HG03432 (cell line): Measurements from ENCODE around the gene COPG2.
A peak's percentile ranks its signal among the peaks of the same experiment; 100 is the strongest.
"Not testable (repeated sequence)": the region's sequence is repeated elsewhere in the genome, so short reads cannot be mapped to it uniquely, and the experiment has no call there.

Experiments
- ATAC-seq: cut with Tn5 transposase; IDR thresholded peaks from one replicate; pipeline ENCODE4 v1.9.1; 2021; ENCODE audit warnings: mild to moderate bottlenecking, moderate library complexity; ENCODE audit not compliant: unreplicated experiment

The COPG2 gene, protein sequence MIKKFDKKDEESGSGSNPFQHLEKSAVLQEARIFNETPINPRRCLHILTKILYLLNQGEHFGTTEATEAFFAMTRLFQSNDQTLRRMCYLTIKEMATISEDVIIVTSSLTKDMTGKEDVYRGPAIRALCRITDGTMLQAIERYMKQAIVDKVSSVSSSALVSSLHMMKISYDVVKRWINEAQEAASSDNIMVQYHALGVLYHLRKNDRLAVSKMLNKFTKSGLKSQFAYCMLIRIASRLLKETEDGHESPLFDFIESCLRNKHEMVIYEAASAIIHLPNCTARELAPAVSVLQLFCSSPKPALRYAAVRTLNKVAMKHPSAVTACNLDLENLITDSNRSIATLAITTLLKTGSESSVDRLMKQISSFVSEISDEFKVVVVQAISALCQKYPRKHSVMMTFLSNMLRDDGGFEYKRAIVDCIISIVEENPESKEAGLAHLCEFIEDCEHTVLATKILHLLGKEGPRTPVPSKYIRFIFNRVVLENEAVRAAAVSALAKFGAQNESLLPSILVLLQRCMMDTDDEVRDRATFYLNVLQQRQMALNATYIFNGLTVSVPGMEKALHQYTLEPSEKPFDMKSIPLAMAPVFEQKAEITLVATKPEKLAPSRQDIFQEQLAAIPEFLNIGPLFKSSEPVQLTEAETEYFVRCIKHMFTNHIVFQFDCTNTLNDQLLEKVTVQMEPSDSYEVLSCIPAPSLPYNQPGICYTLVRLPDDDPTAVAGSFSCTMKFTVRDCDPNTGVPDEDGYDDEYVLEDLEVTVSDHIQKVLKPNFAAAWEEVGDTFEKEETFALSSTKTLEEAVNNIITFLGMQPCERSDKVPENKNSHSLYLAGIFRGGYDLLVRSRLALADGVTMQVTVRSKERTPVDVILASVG

DNA sequence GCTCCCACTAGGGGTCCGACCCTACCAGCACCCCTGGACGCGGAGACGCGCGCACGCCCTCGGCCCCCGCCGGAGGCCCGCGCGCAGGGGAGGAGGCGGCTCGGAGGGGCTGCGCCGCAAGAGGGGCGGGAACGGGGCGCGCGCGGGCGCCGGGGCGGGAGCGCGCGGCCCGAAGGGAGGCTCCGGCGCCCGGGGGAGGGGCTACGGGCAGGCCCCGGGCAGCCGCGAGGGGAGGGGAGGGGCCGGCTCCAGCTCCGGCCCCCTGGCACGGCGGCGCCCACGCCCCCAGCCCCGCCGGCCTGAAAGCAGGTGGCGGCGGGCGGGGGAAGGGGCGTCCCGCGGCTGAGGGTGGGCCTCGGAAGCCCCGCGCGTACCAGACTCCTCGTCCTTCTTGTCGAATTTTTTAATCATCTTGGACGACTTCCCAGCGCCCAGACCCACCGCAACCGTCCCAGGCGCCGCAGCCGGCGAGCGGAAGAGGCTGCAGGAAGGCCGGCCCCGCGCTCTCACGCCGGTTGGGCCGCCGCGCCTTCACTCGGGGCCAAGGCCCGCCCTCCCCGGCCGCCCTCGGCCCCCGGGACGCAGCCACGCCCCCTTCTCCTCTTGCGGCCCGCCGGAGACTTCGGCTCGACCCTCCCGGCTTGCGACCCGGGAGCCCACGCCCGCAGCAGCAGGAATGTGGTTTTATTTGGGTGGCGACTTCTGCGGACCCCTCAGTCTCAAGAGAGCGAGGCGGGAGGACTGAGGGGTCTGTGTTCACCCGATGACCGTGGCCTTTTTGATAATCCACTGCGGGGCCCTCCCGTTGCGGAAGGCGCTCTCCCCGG lies at the start of gene COPG2:
TSS of gene COPG2 (minus strand) at position 491 of the 827 bp plus-strand sequence. CDS start at position 411, 80 bp downstream.
- ATAC-seq = peak; percentile 96

DNA sequence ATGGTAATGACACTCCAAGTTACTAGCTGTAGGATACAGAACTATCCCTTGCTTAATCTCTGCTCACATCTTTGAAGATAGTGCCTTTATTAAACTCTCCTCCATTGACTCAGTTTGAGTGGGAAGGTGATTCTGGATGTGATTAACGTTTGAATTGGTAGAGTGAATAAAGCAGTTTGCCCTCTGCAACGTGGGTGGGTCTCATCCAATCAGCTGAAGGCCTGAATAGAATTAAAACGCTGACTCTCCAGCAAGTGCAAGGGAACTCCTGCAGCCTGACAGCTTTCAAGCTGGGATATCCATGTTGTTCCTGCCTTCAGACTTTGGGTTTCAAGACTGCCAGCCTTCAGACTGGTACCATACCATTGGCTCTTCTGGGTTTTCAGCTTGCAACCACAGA lies 43.9 kb upstream of the COPG2 start:
- no peak for ATAC-seq

DNA sequence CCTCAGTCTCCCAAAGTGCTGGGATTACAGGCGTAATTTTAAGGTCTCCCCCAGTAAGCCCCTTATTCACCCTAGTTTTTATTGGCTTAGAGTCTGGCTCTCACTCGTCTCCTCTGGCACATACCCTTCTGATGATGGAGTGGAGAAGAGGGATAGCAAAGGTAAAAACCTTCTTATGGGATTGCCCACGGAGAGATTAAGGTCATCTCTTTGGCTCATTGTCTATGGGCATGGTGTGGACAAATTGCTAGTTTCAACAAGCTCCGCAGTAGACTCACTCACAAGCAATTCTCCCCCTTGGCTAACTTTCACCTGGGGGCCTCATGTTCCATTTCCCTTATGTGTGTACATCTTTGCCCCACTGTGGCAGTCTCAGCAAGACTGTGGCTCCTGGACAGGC lies 40.2 kb upstream of the COPG2 start:
- no peak for ATAC-seq

DNA sequence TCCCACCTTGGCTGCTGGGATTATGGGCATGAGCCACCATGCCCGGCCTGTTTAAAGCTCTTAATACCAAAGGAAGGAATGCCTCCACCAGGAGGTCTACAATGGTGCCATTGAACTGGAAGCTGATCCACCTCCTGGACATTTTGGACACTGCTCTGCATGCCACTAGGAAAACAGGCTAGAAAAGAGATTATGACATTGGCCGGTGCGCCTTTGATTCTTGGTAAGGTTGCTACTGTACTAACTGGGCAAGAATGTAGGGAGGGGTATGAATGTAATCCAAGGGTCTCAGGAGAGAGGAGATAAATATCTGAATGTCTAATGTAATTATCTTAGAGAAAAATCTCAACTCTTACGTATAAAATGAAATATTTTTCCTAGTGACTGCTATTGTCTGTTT lies 39.5 kb upstream of the COPG2 start:
- no peak for ATAC-seq

DNA sequence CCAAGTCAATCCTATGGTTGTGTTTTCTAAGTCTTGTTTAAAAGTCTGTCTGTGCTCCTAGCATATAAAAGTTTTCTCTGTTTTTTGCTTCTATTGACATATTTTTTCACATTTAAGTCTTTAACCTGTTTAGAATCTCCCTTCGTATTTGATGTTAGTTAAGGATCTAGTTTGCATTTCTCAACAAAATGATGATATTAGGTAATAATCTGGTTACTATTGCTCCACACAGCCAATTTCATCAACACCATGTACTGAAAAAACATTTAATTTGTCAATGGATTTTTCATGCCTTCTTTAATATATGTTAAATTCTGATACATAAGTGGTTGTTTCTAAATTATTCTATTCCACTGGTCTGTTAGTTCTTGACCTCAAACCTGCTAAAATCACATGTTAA lies 35.3 kb upstream of the COPG2 start:
- ATAC-seq = no peak

DNA sequence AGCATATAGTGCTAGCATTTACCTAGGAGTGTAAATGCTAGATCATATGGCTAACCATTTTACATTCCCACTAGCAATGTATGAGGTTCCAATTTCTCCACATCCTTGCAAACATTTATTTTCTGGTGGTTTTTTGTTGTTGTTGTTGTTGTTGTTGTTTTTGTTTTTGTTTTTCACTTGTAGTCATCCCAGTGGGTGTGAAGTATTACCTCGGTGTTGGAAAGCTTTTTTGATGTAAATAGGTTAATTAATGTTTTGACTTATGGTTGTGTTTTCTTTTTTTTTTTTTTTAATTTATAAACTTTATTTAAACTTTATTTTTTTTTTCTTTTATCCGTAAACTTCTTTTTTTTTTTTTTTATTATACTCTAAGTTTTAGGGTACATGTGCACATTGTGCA lies 33.1 kb upstream of the COPG2 start:
- no peak for ATAC-seq

DNA sequence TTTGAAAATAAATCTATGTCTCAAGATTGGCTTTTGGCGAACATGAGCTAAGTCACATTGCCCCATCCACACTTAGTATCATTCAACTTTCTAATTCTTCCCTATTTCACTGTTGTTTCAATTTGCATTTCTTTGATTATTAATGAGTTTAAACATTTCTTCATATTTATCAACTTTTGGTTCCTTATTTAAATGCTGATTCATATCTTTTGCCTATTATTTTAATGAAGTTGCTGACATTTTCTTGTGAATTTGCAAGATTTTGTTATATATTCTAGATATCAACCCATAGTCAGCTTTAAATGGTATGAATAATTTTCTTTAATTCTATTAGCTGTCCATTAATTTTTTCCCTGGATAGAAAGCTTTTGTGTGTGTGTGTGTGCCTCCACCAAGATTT lies 32.2 kb upstream of the COPG2 start:
- ATAC-seq = no peak

DNA sequence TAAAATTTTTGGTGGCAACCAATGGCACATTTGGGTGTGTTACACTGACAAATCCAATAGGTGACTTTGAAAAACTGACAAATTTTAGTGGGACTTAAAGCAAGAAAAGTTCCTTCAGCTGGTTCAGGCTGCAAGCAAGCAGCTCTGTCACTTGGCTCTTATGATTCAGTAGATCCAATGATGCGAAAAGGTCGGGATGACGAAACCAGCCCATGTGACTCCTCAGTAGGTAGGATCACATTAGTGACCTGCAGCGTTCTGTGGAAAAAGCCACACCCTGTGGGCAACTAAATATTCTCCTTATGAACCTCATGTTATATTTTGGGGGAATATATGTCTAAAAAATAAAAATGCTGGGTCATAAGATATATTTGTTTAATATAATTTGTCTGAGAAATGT lies 31.1 kb upstream of the COPG2 start:
- no peak for ATAC-seq

DNA sequence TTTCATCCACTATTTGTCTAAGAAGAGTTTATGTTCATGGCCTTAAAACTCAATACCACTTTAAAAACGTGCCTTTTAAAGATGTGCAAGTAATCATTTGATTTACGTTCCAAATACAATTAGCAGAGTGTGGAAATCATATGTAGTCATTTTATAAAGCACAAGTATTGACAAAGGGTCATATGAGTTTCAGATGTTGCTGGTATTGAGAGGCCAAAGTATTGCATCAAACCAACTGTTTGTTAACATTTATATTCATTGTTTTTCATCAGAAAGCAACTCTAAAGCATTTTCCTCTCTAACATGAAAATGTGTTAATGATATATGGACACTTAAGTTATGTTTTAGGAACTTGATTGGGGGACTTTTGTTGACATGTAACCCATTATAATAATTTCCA lies 29.3 kb upstream of the COPG2 start:
- ATAC-seq = no peak

DNA sequence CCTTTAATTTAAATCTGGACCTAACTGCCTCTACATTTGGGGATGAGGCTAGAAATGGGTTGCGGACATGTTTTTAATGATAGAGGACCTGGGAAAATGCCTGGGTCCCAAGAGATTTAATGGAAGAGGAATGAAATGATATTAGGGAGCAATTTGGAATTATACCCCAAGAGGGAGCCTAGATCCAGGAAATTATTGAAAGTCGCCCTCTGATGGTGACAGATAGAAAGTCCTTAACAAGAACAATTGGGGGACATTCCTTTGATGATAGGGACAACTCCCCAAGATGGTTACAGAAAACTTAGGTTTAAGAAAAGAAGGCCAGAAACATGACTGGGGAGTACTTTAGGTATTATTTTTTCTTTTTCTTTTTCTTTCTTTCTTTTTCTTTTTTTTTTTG lies 27.3 kb upstream of the COPG2 start:
- no peak for ATAC-seq

DNA sequence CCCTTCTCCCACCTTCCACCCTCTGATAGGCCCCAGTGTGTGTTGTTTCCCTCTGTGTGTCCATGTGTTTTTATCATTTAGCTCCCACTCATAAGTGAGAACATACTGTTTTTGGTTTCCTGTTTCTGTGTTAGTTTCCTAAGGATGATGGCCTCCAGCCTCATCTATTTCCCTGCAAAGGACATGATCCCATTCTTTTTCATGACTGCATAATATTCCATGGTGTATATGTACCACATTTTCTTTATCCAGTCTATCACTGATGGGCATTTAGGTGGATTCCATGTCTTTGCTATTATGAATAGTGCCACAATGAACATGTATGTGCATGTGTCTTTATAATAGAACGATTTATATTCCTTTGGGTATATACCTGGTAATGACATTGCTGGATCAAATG lies 23.8 kb upstream of the COPG2 start:
- ATAC-seq = not testable (repeated sequence)

DNA sequence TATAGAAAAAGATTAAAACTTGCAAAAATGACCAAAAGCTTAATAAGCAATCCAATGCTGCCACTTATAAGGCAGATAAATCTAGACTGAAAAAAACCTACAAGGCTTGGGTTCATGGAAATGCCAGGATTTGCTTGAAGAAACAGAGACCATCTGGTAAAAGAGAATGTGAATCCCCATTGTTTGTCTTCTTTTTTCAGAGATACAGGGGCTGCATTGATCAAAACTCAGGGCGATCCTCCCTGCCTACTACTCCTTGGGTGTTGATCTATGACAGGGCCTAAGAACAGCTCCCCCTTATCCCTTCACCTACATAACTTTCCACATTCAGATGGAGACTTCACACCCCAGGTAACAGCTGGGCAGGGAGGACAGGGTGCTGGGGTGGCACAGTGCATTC lies 21.1 kb upstream of the COPG2 start:
- no peak for ATAC-seq

DNA sequence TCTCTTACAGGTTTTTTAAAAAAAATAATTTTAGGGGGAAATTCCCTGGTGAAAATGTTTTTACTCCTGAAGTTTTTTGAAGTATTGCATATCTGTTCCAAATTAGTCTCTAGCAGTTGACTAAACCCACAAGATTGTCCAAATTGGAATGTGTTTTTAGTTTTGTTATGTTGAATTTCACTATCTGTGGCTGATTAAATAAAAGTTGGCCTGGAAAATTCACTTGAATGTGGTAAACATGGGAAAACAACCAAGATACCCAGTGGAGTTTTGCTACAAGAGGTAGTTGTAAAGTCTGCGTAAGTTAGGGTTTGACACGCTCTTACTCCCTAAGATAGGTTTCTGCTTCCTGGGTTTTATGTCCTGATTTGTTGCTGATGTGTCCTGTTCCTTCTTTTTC lies 14.5 kb upstream of the COPG2 start:
- no peak for ATAC-seq

DNA sequence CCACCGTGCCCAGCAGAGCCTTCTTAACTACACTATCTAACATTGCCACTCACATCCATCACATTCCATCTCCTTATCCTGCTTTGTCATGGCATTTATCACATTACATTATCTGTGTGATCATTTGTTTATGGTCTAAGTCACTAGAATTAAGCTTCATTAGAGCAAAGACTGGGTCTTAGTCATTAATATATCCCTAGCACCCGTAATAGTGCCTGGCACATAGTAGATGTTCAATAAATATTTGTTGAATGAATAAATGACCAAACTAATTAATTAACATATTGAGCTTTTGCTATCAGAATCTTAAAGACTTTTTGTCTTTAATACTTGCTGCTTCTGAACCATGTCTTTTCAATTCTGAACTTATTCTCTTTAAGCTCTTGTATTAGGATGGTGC lies 5.9 kb upstream of the COPG2 start:
- no peak for ATAC-seq

DNA sequence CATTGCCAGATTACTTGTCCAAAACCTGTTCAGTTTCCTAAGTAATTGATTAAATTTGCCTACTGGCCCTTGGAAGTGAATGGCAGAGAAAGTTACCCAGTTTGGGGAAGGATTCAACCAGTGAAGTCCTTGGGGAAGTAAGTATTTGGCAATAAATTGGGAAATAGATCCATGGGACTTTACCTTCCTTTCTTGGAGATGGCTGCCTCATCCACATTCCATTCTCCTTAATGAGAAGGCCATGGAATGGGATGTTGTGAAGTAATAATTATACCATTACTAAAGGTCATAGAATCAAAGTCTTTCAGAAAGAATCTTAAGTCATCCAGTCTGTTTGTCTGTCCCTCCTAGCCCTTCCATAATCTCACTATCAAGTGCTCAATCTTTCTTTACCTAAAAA lies 4.5 kb upstream of the COPG2 start:
- ATAC-seq = no peak

DNA sequence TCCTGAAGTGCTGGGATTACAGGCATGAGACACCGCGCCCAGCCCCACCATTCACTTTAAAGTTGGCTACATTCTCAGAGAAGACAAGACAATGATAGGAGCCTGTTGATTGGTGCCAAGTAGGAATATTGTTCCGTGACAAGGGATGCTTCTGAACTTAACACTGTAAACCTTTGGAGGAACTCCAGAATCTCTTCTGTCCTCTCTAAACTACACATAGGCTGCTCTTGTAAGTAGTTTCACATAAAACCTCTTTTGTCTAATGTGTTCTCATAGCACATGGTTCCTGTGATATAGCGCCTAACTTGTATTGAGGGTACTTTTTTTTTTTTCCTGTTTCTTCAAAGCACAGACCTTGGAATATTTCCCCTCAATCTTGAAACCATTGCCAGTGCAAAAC lies 3.6 kb upstream of the COPG2 start:
- ATAC-seq = no peak

DNA sequence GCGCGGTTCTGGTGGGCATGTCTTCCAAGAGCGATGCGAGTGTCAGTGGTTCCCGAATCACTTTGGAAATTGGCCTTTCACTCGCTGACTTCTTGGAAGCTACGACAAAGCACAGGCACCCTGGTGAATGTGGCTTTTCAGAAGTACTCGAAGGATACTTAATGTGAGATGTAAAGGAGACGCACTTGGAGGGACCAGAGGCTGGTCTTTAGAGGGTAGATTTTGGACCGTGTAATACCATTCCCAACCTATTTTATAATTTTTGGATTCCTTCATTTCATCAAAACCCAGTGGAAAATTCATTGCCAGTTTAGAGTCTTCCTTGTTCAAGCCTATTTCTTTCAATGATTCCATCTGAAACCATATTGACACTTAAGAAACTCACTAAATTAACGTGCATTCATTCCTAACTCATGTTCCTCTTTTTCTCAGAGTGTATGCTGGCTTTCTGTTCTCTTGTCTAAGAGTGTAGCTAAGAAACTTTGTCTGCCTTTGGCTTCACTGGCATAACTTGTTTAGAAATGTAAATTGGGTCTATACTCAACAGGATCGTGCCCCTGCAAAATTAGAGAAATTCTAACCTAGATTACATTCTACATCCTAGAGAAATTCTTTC lies 645 bp upstream of the COPG2 start:
- no peak for ATAC-seq

DNA sequence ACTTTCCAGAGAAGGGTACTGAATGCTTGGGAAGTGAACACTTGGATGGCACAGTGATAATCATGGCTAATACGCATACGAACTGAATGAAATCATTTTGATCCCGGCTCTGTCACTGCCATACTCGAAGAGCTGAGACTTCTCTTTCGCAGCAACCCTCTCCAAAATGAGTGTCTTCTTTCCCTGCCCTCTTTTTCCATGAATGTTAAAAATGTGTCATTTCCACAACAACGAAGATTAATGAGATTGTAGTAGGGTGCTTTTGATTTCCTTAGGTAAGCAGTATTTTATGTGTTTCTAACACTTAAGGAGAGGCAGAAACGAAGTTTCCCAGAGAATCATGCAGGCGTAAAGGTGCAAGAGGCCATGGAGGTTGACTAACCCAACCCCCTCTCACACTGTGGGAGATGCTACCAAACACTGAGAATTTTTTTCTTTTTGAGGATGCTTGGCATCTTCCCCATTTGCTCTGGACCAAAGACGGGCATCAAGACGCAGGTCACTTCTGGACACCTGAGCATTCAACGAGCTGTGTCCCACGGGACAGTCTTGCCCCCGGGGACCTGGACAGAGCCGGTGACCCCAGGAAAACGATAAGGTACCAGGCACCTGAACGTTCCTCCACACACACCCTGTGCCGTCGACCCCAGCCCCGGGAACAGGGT lies 823 bp downstream of the COPG2 start:
- ATAC-seq = peak; percentile 2

DNA sequence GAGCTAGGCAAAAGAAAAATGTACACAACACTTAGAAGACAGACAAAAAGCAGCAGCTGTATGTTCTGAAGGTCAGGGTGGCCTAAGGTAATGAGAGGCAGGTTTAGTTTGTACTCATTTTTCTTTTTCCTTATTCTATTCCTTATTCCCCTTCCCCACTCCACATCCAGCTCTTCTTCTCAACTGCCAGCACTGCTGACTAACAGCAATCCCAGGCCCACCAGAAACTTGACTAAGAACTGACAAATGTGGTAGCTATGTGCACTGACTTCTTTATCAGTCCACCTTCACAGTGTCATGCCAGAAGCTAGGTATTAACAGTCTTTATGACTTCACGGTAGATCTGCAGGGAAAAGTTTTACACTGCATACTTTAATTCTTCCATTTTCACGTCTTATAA lies 6.1 kb downstream of the COPG2 start:
- no peak for ATAC-seq

DNA sequence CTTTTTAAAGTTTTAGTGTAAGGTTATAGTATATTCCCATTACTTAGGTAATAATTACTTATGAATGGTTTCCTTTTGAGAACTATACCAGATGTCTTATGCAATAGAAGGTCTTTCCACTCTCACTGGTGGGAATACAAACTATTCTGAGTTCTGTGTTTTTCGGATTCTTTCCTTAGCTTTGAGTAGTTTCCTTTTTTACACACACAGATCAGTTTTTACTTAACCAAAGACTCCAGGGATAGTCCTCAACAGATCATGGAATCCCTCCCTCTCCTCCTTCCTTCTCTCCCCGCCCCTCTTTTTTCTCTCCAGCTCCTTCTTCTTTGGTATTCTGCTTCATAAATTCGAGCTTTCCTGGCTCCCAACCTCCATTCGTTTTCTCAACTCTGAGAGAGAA lies 13.3 kb downstream of the COPG2 start:
- no peak for ATAC-seq
